Sciatic nerve (tissue), 2 donors: ENCODE results near the gene CPNE9. TPM values are rescaled to one million over a fixed set of nuclear protein-coding genes. Genes with fewer than 3 reads are reported as not detected.
"Not testable (repeated sequence)": the region's sequence is repeated elsewhere in the genome, so short reads cannot be mapped to it uniquely, and the experiment has no call there.

Source experiments
- ATAC-seq: fragments of 200-7000 bp; cut with Tn5 transposase; one replicate; pipeline ENCODE4 v1.9.1; 2020; ENCODE audit warnings: mild to moderate bottlenecking, moderate library complexity
- DNase-seq: peaks from one replicate; pipeline ENCODE4 v3.0.0-alpha.2; 2020; ENCODE audit warnings: low spot score
- intact Hi-C: fragments of 100-400 bp; cut with DNase I; formaldehyde crosslinking; loops from one replicate; pipeline ENCODE4 v1.14.2; 2022
- total RNA-seq: library from RNA; stranded (reverse); fragmentation: NEBNext Ultra II Directional; extraction: Animal tissue kit (Norgen Biotek cat#: 25700); gene quantifications from one replicate; pipeline ENCODE4 v1.2.1, GENCODE V29; 2021
- donor health status: DM: no; HTN: no; CAD: no.
- donor health status: DM: no; HTN: no; CAD: no.

The CPNE9 gene
- total RNA-seq, 1 donor from 2014 or later, result not detected

GRCh38 chr3:9765865-9766264 lies 62.2 kb downstream of the CPNE9 start:
- DNase-seq (no peak), ATAC-seq (no peak)
- intact Hi-C loops, result no loop called here

- no peak for ATAC-seq
- intact Hi-C loops, result no loop called here
- DNase-seq, result no peak
Measured at GRCh38 chr3:9767418-9767817, 63.8 kb downstream of the CPNE9 start.

- DNase-seq (no peak), ATAC-seq (no peak)
- intact Hi-C loops, result no loop called here
Measured at GRCh38 chr3:9768141-9768775, 64.6 kb downstream of the CPNE9 start.

DNA sequence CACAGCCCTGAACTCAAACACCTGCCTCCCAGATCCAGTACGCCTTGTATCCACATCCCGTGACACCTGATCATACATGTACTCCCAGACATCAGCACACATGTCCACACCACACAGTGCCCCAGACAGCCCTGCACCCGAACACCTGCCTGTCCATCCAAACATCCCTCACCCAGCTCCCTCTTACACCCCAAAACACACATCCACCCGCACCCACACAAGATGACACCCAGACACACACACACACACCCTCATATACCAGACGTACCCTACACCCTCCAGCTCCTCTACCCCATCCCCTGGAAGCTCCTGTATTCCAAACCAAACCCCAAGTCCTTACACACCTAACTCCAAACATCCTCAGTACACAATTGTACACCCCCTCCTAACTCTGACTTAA lies 65.4 kb downstream of the CPNE9 start:
- intact Hi-C loops, result no loop called here
- ATAC-seq (peak; percentile 3), DNase-seq (no peak)

GRCh38 chr3:9769426-9770275 lies 66.0 kb downstream of the CPNE9 start, which contains the start of gene CAMK1:
TSS of gene CAMK1 (minus strand) at chr3:9769947. CDS start at chr3:9767749, 2,198 bp downstream.
- intact Hi-C loops, result no loop called here
- DNase-seq (peak; percentile 91), ATAC-seq (peak; percentile 95)

DNA sequence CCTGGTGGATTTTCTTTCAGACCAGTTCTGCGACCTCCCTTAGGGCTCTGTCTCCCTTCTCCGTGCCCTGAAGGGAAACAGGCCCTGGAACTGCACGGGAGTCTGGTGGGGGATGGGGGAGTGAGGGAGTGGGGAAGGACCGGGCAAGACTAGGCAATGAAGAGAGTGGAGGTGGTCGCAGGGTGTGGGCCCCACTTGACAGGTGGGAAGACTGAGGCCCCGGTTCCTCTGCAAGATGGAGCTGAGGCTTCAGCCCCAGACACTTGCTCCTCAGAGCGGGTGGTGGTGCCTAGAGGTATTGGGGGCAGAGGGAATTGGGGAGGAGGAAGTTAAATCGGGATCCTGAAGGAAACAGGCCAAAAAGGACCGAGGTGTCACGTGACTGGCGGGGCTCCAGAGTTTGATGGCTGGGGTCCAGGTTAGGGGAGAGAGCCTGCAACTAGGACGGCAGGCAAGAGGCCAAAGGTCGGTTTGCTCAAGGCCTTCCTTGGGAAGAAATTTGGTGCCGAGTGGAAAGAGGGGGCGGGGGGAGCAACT lies 66.7 kb downstream of the CPNE9 start:
- DNase-seq (peak; percentile 95), ATAC-seq (peak; percentile 75)
- intact Hi-C loops, result no loop called here

GRCh38 chr3:9771007-9771406 lies 67.4 kb downstream of the CPNE9 start:
- ATAC-seq, intact Hi-C loops, DNase-seq: not testable (repeated sequence)

DNA sequence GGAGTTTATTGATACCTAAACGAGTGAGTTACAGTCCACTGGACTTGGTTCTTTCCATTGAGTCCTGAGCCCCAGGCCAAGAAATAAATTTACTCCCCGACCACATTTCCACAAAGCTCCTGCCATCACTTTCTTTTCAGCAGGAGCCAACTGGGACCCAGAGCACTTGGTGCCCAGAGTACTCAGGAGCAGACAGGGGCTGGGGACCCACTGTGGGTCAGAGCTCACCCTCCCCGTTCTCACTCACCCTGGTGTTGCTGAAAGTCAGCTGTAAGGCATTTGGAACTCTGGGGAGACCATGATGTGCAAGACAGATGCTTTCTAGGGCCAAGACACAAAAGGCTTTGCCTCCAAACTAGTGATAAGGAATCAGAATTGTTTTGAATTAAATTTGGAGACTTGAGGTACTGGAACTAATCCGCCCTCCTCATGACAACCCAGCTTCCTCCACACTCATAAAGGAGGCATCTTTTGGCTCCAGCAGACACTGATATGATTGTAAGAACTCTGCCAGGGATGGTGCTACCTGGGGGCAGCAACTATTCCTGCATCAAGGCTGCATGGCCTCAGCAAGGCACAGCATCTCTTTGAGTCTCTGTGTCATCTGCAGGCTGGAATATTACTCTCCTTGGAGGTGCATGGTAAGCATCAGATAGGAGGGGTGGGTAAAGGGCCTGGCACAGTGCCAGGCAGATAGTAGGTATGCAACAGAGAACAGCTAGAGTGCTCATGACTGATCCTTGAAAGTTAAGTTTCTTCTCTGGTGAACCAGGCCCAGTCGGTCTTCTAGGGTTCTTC lies 73.5 kb downstream of the CPNE9 start:
- intact Hi-C loops, result no loop called here
- ATAC-seq (no peak), DNase-seq (no peak)

- DNase-seq, result no peak
- no peak for ATAC-seq
- intact Hi-C loops, result no loop called here
Measured at GRCh38 chr3:9777694-9778021, 74.0 kb downstream of the CPNE9 start.

DNA sequence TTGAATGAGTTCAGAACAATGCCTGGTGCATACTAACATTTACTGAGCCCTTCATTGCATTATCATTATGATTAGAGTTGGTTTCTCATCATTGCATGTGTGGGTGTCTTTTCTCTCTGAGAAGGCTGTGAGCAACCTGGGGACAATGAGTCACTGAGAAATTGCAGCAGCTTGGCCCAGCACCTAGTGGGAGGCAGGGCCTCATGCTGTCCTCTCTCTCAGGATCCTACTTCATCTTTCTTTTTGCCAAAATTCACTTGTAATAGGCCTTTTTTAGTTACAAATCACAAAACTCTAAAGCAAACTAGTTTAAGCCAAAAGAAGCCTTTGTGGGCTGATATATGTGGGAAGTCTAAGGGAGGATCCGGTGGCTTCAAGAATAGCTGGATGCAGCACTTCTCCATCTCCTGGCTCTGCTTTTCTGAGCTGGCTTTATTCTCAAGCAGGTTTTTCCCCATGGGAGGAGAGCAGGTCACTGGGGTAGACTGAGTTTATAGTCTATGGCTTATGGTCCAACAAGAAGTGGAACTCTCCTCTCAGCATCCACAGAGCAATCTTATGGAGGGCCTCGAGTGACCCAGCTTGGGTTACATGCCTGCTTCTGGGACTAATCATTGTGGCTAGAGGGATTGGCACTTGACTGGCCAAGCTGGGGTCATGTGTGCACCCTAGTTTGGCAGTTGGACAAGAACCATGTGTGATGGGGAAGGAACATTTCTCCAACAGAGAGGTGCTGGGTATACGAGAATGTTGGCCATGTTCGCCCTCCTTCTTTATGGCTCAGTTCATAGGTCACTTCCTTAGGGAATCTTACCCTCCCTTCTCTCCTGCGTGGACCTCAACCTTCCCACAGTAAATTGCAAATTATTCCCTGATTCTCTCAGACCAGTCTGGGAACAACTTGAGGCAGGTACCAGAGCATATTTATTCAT lies 74.8 kb downstream of the CPNE9 start:
- intact Hi-C loops, result no loop called here
- no peak for DNase-seq
- ATAC-seq, result peak; percentile 50

DNA sequence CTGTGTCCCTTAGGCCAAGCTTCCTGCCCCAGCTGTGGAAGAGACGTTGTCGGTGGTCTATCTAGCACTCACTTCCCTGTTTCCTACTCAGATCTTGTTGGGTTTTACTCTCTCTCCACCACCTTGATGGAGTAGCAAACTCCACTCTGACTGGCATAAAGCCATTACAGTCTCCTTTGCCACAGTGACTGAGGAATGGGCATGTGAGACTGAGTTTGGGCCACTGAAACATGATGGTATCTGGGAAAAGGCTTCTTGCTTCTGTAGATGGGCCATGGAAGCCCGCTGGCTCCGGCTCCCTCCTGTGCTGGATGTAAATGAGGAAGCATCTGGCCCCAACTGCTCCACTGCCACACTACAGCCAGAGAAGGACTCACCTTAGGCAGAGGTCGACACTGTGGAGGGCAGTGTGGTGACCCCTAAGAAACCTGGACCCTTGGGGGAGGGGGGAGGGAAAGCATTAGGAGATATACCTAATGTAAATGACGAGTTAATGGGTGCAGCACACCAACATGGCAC lies 75.5 kb downstream of the CPNE9 start:
- DNase-seq (no peak), ATAC-seq (no peak)
- intact Hi-C loops, result no loop called here

Other genes starting within 250 kb of the CPNE9 start
- gene LHFPL4, start 150.0 kb upstream of the CPNE9 start, total RNA-seq, result not detected
- gene MTMR14, start 54.3 kb upstream of the CPNE9 start, total RNA-seq, result 35.5 TPM
- gene BRPF1, start 27.9 kb downstream of the CPNE9 start, total RNA-seq, result 19.8 TPM
- 31.2 TPM for gene OGG1, start 46.1 kb downstream of the CPNE9 start, total RNA-seq
- gene CAMK1, start 66.1 kb downstream of the CPNE9 start, total RNA-seq, result 26.9 TPM
- 43.1 TPM for gene TADA3, start 88.6 kb downstream of the CPNE9 start, total RNA-seq
- 117 TPM for gene ARPC4, start 89.2 kb downstream of the CPNE9 start, total RNA-seq
- gene TTLL3, start 106.4 kb downstream of the CPNE9 start, total RNA-seq, result 113 TPM
- 29.6 TPM for gene RPUSD3, start 140.2 kb downstream of the CPNE9 start, total RNA-seq
- 13.6 TPM for gene CIDEC, start 176.4 kb downstream of the CPNE9 start, total RNA-seq
- 19.7 TPM for gene JAGN1, start 186.8 kb downstream of the CPNE9 start, total RNA-seq
- 5.3 TPM for gene IL17RE, start 199.0 kb downstream of the CPNE9 start, total RNA-seq
- 33.2 TPM for gene IL17RC, start 213.3 kb downstream of the CPNE9 start, total RNA-seq
- gene CRELD1, start 230.0 kb downstream of the CPNE9 start, total RNA-seq, result 36.5 TPM
- 1.5 TPM for gene PRRT3, start 248.6 kb downstream of the CPNE9 start, total RNA-seq